NAMALWA (cell line): ENCODE results near the gene NPEPPS.

ENCODE experiments used
- DNase-seq: peaks from one replicate; pipeline ENCODE4 v3.0.0-alpha.2; 2015; ENCODE audit warnings: low spot score

The NPEPPS gene

DNA sequence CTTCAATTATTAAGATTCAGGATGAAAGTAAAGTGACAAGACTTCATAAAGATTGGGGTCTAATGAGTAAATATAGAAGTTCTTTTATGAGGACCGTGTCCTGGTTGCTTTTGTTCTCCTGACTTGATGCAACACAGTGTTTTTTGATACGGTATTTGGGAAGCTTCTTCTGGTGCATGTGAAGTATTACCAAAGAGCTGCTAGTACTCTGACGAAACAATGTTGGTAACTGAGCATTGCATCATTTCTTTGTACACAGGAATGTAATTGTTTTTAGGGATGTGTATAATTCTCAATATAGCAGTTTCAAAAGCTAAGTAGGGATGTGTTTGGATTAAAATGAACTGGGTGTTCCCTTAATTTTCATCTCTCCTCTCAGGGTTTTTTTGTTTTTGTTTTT lies 134.7 kb downstream of the NPEPPS start:
- no peak for DNase-seq

DNA sequence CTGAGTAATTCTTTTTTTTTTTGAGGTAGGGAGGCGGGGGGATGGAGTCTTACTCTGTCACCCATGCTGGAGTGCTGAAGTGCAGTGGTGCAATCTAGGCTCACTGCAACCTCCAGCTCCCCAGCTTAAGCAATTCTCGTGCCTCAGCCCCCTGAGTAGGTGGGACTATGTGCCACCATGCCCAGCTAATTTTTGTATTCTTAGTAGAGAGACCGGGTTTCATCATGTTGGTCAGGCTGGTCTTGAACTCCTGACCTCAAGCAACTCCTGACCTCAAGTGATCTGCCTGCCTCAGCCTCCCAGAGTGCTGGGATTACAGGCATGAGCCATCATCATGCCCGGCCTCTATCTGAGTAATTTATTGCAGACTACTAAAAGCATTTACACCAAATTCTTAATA lies 138.2 kb downstream of the NPEPPS start:
- DNase-seq: no peak

DNA sequence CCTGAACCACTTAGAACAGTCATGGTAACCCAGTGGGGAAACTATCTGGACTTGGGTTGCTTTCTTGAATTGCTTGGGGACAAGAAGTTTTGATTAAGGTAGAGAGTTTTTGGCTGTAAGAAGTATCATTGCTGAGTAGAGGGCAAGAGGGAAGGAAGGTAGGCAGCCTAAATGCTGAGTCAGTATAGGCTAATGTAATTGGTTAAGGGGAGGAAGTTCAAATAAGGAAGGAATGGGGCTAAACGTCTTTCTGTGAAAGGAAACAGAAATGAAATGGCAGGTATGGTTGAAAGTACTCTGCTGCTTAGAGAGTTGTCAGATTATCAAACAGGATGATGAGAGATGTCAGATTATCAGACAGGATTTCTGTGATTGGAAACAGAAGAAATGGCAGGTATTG lies 139.2 kb downstream of the NPEPPS start:
- no peak for DNase-seq
